ENCODE data around the gene ABCF2. TPM values are rescaled to one million over a fixed set of nuclear protein-coding genes. Genes with fewer than 3 reads are reported as not detected.

ABCF2 gene
- polyA plus RNA-seq, 3 donors = 18.0 to 22.0 (median 21.1) TPM

- Histone ChIP-seq H3K79me2 (ENCODE audit: insufficient read depth, low read length) (no peaks in the 10 kb centered on the region), H3K9me3 (replicated peaks in 1 of 2; ENCODE audit: control insufficient read depth in 1 of 2, insufficient read depth in 1 of 2, low read length in 2 of 2) (peaks cover 0 to 8% of the 10 kb centered on the region in 2 donors), H3K9ac (ENCODE audit: insufficient read depth, low read length, poor library complexity, severe bottlenecking) (no peak overlapping the region), H3K4me1 (ENCODE audit: control insufficient read depth in 1 of 2, insufficient read depth in 2 of 2, low read length in 2 of 2) (peaks cover 16 to 20% of the 10 kb centered on the region in 2 donors), H3K27ac (ENCODE audit: low read depth in 1 of 2, low read length in 2 of 2) (no peak overlapping the region), H4K20me1 (ENCODE audit: insufficient read depth, low read length) (peaks cover 85% of the 10 kb centered on the region), H3K36me3 (replicated peaks in 1 of 2; ENCODE audit: control insufficient read depth in 1 of 2, insufficient read depth in 2 of 2, low read length in 2 of 2) (no peaks in the 10 kb centered on the region), H3K4me2 (replicated peaks; ENCODE audit: extremely low read depth, low read length, poor library complexity, severe bottlenecking) (no peak overlapping the region), H3K27me3 (ENCODE audit: control insufficient read depth in 2 of 2, insufficient read depth in 2 of 2, low read length in 2 of 2) (peaks cover 27 to 45% of the 10 kb centered on the region in 2 donors), H2AFZ (ENCODE audit: insufficient read depth, low read depth, low read length, poor library complexity, severe bottlenecking) (no peak overlapping the region), H3K4me3 (replicated peaks in 1 of 3; ENCODE audit: low read depth in 2 of 3, low read length in 3 of 3) (no peak overlapping the region)
- no peak overlapping the region for H3K27ac Mint-ChIP-seq
- peaks cover 0 to 11% (median 9%) of the 10 kb centered on the region in 7 donors for H3K9me3 Mint-ChIP-seq
- 88% methylated on average over 5 of the region's 7 CpGs for WGBS (ENCODE audit: insufficient coverage)
- intact Hi-C loops (cut with micrococcal nuclease) = loop anchor here (5.0 kb wide), 1 partner anchor 48 kb away; no protein-coding TSS in a partner anchor
- H3K36me3 Mint-ChIP-seq = peaks cover 32 to 64% of the 10 kb centered on the region in 2 donors
- H3K27me3 Mint-ChIP-seq (ENCODE audit: low read depth in 3 of 3) = peaks cover 52 to 72% (median 59%) of the 10 kb centered on the region in 3 donors
- DNase-seq = no peak
- peak overlapping the region in 1 of 2 donors; percentile 71 for H3K4me3 Mint-ChIP-seq
- H3K4me1 Mint-ChIP-seq = peaks cover 30% of the 10 kb centered on the region
- TF ChIP-seq, protein P1, sequence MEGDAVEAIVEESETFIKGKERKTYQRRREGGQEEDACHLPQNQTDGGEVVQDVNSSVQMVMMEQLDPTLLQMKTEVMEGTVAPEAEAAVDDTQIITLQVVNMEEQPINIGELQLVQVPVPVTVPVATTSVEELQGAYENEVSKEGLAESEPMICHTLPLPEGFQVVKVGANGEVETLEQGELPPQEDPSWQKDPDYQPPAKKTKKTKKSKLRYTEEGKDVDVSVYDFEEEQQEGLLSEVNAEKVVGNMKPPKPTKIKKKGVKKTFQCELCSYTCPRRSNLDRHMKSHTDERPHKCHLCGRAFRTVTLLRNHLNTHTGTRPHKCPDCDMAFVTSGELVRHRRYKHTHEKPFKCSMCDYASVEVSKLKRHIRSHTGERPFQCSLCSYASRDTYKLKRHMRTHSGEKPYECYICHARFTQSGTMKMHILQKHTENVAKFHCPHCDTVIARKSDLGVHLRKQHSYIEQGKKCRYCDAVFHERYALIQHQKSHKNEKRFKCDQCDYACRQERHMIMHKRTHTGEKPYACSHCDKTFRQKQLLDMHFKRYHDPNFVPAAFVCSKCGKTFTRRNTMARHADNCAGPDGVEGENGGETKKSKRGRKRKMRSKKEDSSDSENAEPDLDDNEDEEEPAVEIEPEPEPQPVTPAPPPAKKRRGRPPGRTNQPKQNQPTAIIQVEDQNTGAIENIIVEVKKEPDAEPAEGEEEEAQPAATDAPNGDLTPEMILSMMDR (IDR thresholded peaks at IDR 0.05) = no peak
Measured at GRCh38 chr7:151254316-151254715, 27.3 kb upstream of the ABCF2 start.

GRCh38 chr7:151252961-151253711 is 26.1 kb upstream of the ABCF2 start:
- no peak overlapping the region for H3K27ac Mint-ChIP-seq
- H3K9ac ChIP-seq (ENCODE audit: insufficient read depth, low read length, poor library complexity, severe bottlenecking) = no peak overlapping the region

More at GRCh38 chr7:151252961-151253711, 26.1 kb upstream of the ABCF2 start:
- H3K27me3 Mint-ChIP-seq (ENCODE audit: low read depth in 3 of 3) = peaks cover 55 to 78% (median 63%) of the 10 kb centered on the region in 3 donors
- no peak overlapping the region for H2AFZ ChIP-seq (ENCODE audit: insufficient read depth, low read depth, low read length, poor library complexity, severe bottlenecking)
- peaks cover 31 to 61% of the 10 kb centered on the region in 2 donors for H3K36me3 Mint-ChIP-seq
- peaks cover 89% of the 10 kb centered on the region for H4K20me1 ChIP-seq (ENCODE audit: insufficient read depth, low read length)
- H3K4me1 ChIP-seq (ENCODE audit: control insufficient read depth in 1 of 2, insufficient read depth in 2 of 2, low read length in 2 of 2) = peaks cover 22 to 32% of the 10 kb centered on the region in 2 donors
- TF ChIP-seq, protein P1 (IDR thresholded peaks at IDR 0.05) = no peak
- H3K9me3 ChIP-seq (replicated peaks in 1 of 2; ENCODE audit: control insufficient read depth in 1 of 2, insufficient read depth in 1 of 2, low read length in 2 of 2) = peaks cover 0 to 8% of the 10 kb centered on the region in 2 donors
- no peak overlapping the region for H3K27ac ChIP-seq (ENCODE audit: low read depth in 1 of 2, low read length in 2 of 2)
- no peak overlapping the region for H3K4me2 ChIP-seq (replicated peaks; ENCODE audit: extremely low read depth, low read length, poor library complexity, severe bottlenecking)
- DNase-seq = no peak
- H3K4me1 Mint-ChIP-seq = peaks cover 38% of the 10 kb centered on the region
- peaks cover 29 to 49% of the 10 kb centered on the region in 2 donors for H3K27me3 ChIP-seq (ENCODE audit: control insufficient read depth in 2 of 2, insufficient read depth in 2 of 2, low read length in 2 of 2)
- intact Hi-C loops (cut with micrococcal nuclease) = loop anchor here (5.0 kb wide), 1 partner anchor 49 kb away; no protein-coding TSS in a partner anchor
- no peaks in the 10 kb centered on the region for H3K36me3 ChIP-seq (replicated peaks in 1 of 2; ENCODE audit: control insufficient read depth in 1 of 2, insufficient read depth in 2 of 2, low read length in 2 of 2)
- 98% methylated on average over 7 of the region's 17 CpGs for WGBS (ENCODE audit: insufficient coverage)
- H3K4me3 ChIP-seq (replicated peaks in 1 of 3; ENCODE audit: low read depth in 2 of 3, low read length in 3 of 3) = no peak overlapping the region
- peaks cover 0 to 15% (median 12%) of the 10 kb centered on the region in 7 donors for H3K9me3 Mint-ChIP-seq
- peak overlapping the region in 1 of 2 donors; percentile 91 for H3K4me3 Mint-ChIP-seq
- no peaks in the 10 kb centered on the region for H3K79me2 ChIP-seq (ENCODE audit: insufficient read depth, low read length)

Data from CD14-positive monocyte (primary cell).